Amniotic epithelial cell (primary cell): ENCODE measurements around the gene SEMA4A.
"Not testable (repeated sequence)": the region's sequence is repeated elsewhere in the genome, so short reads cannot be mapped to it uniquely, and the experiment has no call there.

ENCODE experiments used
- DNase-seq: peaks from one replicate; pipeline ENCODE4 v3.0.0-alpha.2; 2010; ENCODE audit warnings: low read depth

Gene SEMA4A

GRCh38 chr1:156160000-156160742 is 6.8 kb downstream of the SEMA4A start:
- no peak for DNase-seq

- peak; percentile 59 for DNase-seq
These were observed 7.4 kb downstream of the SEMA4A start for GRCh38 chr1:156160743-156161171.

- peak; percentile 72 for DNase-seq
These were observed 9.1 kb downstream of the SEMA4A start for GRCh38 chr1:156162430-156163037.

- DNase-seq, result no peak
These were observed 10.3 kb downstream of the SEMA4A start for GRCh38 chr1:156163712-156164111.

- peak; percentile 31 for DNase-seq
These were observed 10.9 kb downstream of the SEMA4A start for GRCh38 chr1:156164125-156164831.

- DNase-seq, result no peak
These were observed 11.7 kb downstream of the SEMA4A start for GRCh38 chr1:156165083-156165482.

- no peak for DNase-seq
These were observed 14.2 kb downstream of the SEMA4A start for GRCh38 chr1:156167536-156167935.

GRCh38 chr1:156172696-156173470 is 19.5 kb downstream of the SEMA4A start:
- DNase-seq, result no peak

GRCh38 chr1:156176610-156177210 is 23.3 kb downstream of the SEMA4A start:
- DNase-seq, result no peak

- no peak for DNase-seq
These were observed 24.7 kb downstream of the SEMA4A start for GRCh38 chr1:156177919-156178654.

- DNase-seq, result no peak
These were observed 27.1 kb downstream of the SEMA4A start for GRCh38 chr1:156180471-156180870.

GRCh38 chr1:156181391-156181924 is 28.1 kb downstream of the SEMA4A start:
- not testable (repeated sequence) for DNase-seq

- DNase-seq, result not testable (repeated sequence)
These were observed 28.8 kb downstream of the SEMA4A start for GRCh38 chr1:156182010-156182779.

GRCh38 chr1:156186347-156187177 is 33.2 kb downstream of the SEMA4A start:
- DNase-seq, result peak; percentile 47

- DNase-seq, result not testable (repeated sequence)
These were observed 36.9 kb downstream of the SEMA4A start for GRCh38 chr1:156190265-156190664.

GRCh38 chr1:156191292-156191964 is 38.0 kb downstream of the SEMA4A start:
- DNase-seq, result peak; percentile 41

GRCh38 chr1:156193208-156193487 is 39.8 kb downstream of the SEMA4A start:
- DNase-seq, result no peak

- DNase-seq, result peak; percentile 99
These were observed 40.3 kb downstream of the SEMA4A start, which contains the start of gene SLC25A44 for GRCh38 chr1:156193488-156194299. TSS of gene SLC25A44 (plus strand) at chr1:156194104. CDS start at chr1:156199848, 5,744 bp downstream.
